K562 (cell line): ENCODE data around the gene ZDHHC8. TPM values are rescaled to one million over a fixed set of nuclear protein-coding genes. Genes with fewer than 3 reads are reported as not detected.

Experiments
- BDP1 ChIP-seq: IDR thresholded peaks from 3 replicates; pipeline ENCODE4 v1.6.1; 2011; ENCODE audit not compliant: insufficient read length, insufficient read depth
- DPF2 ChIP-seq: fragments of 450-650 bp; IDR thresholded peaks from 2 replicates; pipeline ENCODE4 v1.6.1; 2016
- HDAC1 ChIP-seq, 2 experiments: fragments of 450-650 bp; IDR thresholded peaks; 2 replicates each; pipeline ENCODE4 v1.6.1; 2016 to 2017; ENCODE audit warnings: inconsistent platforms in 1 of 2, mild to moderate bottlenecking in 1 of 2, moderate library complexity in 1 of 2
- KLF16 ChIP-seq: IDR thresholded peaks from 2 replicates; pipeline ENCODE4 v1.6.1; 2016; ENCODE audit warnings: antibody characterized with exemption
- MTA2 ChIP-seq: fragments of 450-650 bp; IDR thresholded peaks from 2 replicates; pipeline ENCODE4 v1.6.1; 2016; ENCODE audit warnings: low read depth
- MXI1 ChIP-seq: IDR thresholded peaks from 2 replicates; pipeline ENCODE4 v1.6.1; 2011; ENCODE audit warnings: low read depth, mild to moderate bottlenecking, improper control_type of control experiment, low read length
- SIN3A ChIP-seq, 2 experiments: fragments of 150-350 bp in 1 of 2; IDR thresholded peaks; 2 replicates each; pipeline ENCODE4 v1.6.1; 2011 to 2016; ENCODE audit warnings: borderline replicate concordance in 2 of 2, low read depth in 2 of 2, low read length in 2 of 2, mild to moderate bottlenecking in 2 of 2, moderate library complexity in 2 of 2; ENCODE audit not compliant: control insufficient read depth in 1 of 2
- U2AF1 ChIP-seq: fragments of 200-400 bp; formaldehyde crosslinking; optimal IDR thresholded peaks from 2 replicates; pipeline ENCODE3; 2017; ENCODE audit warnings: mild to moderate bottlenecking, low read depth, low read length, moderate library complexity
- ZFX ChIP-seq: sonication (generic); formaldehyde crosslinking; IDR thresholded peaks from 2 replicates; pipeline ENCODE4 v1.8.0; 2022; ENCODE audit warnings: mild to moderate bottlenecking, missing genetic modification reagents, moderate library complexity
- ZNF764 ChIP-seq: fragments of 250-450 bp; sonication (Bioruptor Pico); IDR thresholded peaks from 2 replicates; pipeline ENCODE4 v1.4.0; 2020; ENCODE audit warnings: low read depth, mild to moderate bottlenecking, moderate library complexity
- ZSCAN29 ChIP-seq: fragments of 450-650 bp; IDR thresholded peaks from 2 replicates; pipeline ENCODE4 v1.6.1; 2017
- polyA plus RNA-seq, 8 experiments: library from polyadenylated mRNA; depleted of rRNA in 4 of 8; stranded (reverse) in 5 of 8; unstranded in 3 of 8; fragments of >200 nt; fragmentation: Nextera tagmentation in 2 of 8; fragmentation: Illumina TruSeq in 1 of 8; extraction: Ambion mirVana in 2 of 8; extraction: Trizol in 1 of 8; gene quantifications; 2 replicates each; pipeline versions ENCODE4 v1.2.1 to v1.2.3, GENCODE V29; 2011 to 2014; ENCODE audit warnings: inconsistent platforms in 1 of 8, missing spikeins in 1 of 8
- total RNA-seq, 7 experiments: library from RNA; depleted of rRNA in 6 of 7; stranded (reverse); fragments of >200 nt in 6 of 7; fragmentation: Illumina TruSeq in 2 of 7; extraction: Trizol in 2 of 7; gene quantifications; 2 replicates each; pipeline versions ENCODE4 v1.2.1 to v1.2.3, GENCODE V29; 2011 to 2021; ENCODE audit warnings: low replicate concordance in 1 of 7
- TF ChIP-seq, protein P1 (sequence below), 2 experiments: fragments of 450-650 bp; formaldehyde crosslinking in 1 of 2; IDR thresholded peaks; 2 replicates each; pipeline versions ENCODE4 v1.4.0 to v1.6.1; 2014 to 2020; ENCODE audit warnings: mild to moderate bottlenecking in 2 of 2, borderline replicate concordance in 1 of 2, low read depth in 1 of 2
- TF ChIP-seq, protein P2 (sequence below): fragments of 450-650 bp; IDR thresholded peaks from 2 replicates; pipeline ENCODE4 v1.6.1; 2017; ENCODE audit warnings: mild to moderate bottlenecking, moderate library complexity
- TF ChIP-seq, protein P3 (sequence below): fragments of 250-450 bp; sonication (Bioruptor Pico); IDR thresholded peaks from 2 replicates; pipeline ENCODE4 v1.8.0; 2021; ENCODE audit warnings: mild to moderate bottlenecking, moderate library complexity
- TF ChIP-seq, protein P4 (sequence below): IDR thresholded peaks from 2 replicates; pipeline ENCODE4 v1.6.1; 2014; ENCODE audit warnings: antibody characterized with exemption

ZDHHC8 gene
- total and polyA plus RNA-seq, 9 of the 15 experiments (the other 6 are each of a cell fraction or from before 2014, with no cell fraction given): 0.04 to 109 (median 16.4) TPM

DNA sequence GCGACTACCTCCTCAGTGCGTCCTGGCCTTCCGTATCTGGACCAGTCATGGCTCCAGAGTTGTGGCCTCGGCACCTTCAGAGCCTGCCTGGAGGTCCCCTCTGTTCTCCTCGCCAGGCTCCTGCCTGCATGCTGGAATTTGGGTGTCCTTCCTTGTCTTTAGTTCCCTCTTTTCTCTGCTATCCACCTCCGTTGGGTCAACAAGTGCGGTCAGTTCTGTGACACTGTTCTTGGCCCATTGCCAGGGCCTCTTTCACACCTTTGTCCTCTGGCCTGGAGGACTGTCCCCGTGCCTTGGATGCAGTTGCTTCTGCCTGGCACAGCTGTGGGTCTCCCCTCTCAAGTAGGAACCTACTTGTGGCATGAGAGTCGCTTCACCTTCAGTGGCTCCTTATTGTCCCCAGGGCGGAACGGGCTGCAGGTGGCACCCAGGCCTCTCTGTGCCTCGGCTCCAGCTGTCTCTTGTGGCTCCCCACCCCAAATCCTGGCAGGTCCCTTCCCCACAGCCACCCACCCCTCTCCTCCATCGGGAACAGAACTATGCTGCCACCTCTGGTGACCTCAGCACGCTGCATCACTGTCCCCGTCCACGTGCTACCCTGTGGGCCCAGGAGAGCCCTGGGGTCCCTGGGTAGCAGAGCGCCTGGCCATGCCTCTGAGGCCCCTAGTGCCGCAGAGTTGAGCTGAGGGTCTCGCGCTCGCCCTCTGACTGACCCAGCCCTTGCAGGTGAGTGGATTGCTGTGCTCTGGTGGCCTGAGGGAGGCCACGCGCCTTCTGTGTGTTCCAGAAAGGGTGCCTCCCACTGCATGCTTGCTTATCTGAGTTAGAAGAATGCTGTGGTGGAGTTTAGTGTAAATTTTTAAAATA lies 46.8 kb upstream of the ZDHHC8 start (continued):
- TF ChIP-seq, protein P1, sequence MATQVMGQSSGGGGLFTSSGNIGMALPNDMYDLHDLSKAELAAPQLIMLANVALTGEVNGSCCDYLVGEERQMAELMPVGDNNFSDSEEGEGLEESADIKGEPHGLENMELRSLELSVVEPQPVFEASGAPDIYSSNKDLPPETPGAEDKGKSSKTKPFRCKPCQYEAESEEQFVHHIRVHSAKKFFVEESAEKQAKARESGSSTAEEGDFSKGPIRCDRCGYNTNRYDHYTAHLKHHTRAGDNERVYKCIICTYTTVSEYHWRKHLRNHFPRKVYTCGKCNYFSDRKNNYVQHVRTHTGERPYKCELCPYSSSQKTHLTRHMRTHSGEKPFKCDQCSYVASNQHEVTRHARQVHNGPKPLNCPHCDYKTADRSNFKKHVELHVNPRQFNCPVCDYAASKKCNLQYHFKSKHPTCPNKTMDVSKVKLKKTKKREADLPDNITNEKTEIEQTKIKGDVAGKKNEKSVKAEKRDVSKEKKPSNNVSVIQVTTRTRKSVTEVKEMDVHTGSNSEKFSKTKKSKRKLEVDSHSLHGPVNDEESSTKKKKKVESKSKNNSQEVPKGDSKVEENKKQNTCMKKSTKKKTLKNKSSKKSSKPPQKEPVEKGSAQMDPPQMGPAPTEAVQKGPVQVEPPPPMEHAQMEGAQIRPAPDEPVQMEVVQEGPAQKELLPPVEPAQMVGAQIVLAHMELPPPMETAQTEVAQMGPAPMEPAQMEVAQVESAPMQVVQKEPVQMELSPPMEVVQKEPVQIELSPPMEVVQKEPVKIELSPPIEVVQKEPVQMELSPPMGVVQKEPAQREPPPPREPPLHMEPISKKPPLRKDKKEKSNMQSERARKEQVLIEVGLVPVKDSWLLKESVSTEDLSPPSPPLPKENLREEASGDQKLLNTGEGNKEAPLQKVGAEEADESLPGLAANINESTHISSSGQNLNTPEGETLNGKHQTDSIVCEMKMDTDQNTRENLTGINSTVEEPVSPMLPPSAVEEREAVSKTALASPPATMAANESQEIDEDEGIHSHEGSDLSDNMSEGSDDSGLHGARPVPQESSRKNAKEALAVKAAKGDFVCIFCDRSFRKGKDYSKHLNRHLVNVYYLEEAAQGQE (IDR thresholded peaks at IDR 0.05; ENCODE audit: borderline replicate concordance): no peak
- TF ChIP-seq, protein P1 (CRISPR knock-in tag; IDR thresholded peaks at IDR 0.05; ENCODE audit: low read depth): no peak; the same call in 1 of the 2 replicates
- TF ChIP-seq ZNF764 (CRISPR knock-in tag) (peak; percentile 9; the same call in 1 of the 2 replicates), ZSCAN29 (no peak), ZFX (CRISPR knock-in tag) (no peak), U2AF1 (no peak), MXI1 (peak; percentile 88; the same call in 1 of the 2 replicates), HDAC1 (IDR thresholded peaks at IDR 0.05) (no peak), MTA2 (no peak), BDP1 (no peak), DPF2 (no peak), SIN3A (IDR thresholded peaks at IDR 0.05; ENCODE audit: borderline replicate concordance in 2 of 2, control insufficient read depth in 1 of 2, low read depth in 2 of 2, low read length in 2 of 2) (peak in 1 of 2 experiments; percentile 71; a peak in 1 of 4 replicates), KLF16 (no peak)
- TF ChIP-seq, protein P2, sequence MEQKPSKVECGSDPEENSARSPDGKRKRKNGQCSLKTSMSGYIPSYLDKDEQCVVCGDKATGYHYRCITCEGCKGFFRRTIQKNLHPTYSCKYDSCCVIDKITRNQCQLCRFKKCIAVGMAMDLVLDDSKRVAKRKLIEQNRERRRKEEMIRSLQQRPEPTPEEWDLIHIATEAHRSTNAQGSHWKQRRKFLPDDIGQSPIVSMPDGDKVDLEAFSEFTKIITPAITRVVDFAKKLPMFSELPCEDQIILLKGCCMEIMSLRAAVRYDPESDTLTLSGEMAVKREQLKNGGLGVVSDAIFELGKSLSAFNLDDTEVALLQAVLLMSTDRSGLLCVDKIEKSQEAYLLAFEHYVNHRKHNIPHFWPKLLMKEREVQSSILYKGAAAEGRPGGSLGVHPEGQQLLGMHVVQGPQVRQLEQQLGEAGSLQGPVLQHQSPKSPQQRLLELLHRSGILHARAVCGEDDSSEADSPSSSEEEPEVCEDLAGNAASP: no peak
- TF ChIP-seq, protein P3, sequence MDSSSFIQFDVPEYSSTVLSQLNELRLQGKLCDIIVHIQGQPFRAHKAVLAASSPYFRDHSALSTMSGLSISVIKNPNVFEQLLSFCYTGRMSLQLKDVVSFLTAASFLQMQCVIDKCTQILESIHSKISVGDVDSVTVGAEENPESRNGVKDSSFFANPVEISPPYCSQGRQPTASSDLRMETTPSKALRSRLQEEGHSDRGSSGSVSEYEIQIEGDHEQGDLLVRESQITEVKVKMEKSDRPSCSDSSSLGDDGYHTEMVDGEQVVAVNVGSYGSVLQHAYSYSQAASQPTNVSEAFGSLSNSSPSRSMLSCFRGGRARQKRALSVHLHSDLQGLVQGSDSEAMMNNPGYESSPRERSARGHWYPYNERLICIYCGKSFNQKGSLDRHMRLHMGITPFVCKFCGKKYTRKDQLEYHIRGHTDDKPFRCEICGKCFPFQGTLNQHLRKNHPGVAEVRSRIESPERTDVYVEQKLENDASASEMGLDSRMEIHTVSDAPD (CRISPR knock-in tag): 0 out of 2 replicates have a peak, but pooled peaks have one; percentile 3
- TF ChIP-seq, protein P4, sequence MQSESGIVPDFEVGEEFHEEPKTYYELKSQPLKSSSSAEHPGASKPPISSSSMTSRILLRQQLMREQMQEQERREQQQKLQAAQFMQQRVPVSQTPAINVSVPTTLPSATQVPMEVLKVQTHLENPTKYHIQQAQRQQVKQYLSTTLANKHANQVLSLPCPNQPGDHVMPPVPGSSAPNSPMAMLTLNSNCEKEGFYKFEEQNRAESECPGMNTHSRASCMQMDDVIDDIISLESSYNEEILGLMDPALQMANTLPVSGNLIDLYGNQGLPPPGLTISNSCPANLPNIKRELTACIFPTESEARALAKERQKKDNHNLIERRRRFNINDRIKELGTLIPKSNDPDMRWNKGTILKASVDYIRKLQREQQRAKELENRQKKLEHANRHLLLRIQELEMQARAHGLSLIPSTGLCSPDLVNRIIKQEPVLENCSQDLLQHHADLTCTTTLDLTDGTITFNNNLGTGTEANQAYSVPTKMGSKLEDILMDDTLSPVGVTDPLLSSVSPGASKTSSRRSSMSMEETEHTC: no peak
